ENCODE results near the gene PRR16.

The PRR16 gene

GRCh38 chr5:120518581-120518980 is 54.5 kb downstream of the PRR16 start:
- no peak for DNase-seq

- DNase-seq = no peak
Observed at GRCh38 chr5:120527251-120527650, 63.2 kb downstream of the PRR16 start.

- no peak for DNase-seq
Observed at GRCh38 chr5:120528609-120529008, 64.5 kb downstream of the PRR16 start.

GRCh38 chr5:120529386-120529785 is 65.3 kb downstream of the PRR16 start:
- no peak for DNase-seq

GRCh38 chr5:120531215-120531614 is 67.1 kb downstream of the PRR16 start:
- no peak for DNase-seq

- no peak for DNase-seq
Observed at GRCh38 chr5:120532835-120533234, 68.7 kb downstream of the PRR16 start.

- DNase-seq = no peak
Observed at GRCh38 chr5:120533581-120533980, 69.5 kb downstream of the PRR16 start.

GRCh38 chr5:120535900-120536299 is 71.8 kb downstream of the PRR16 start:
- no peak for DNase-seq

- no peak for DNase-seq
Observed at GRCh38 chr5:120538149-120538548, 74.0 kb downstream of the PRR16 start.

- no peak for DNase-seq
Observed at GRCh38 chr5:120538644-120539043, 74.5 kb downstream of the PRR16 start.

- no peak for DNase-seq
Observed at GRCh38 chr5:120539471-120539870, 75.4 kb downstream of the PRR16 start.

- no peak for DNase-seq
Observed at GRCh38 chr5:120540097-120540496, 76.0 kb downstream of the PRR16 start.

GRCh38 chr5:120544043-120544442 is 79.9 kb downstream of the PRR16 start:
- no peak for DNase-seq

GRCh38 chr5:120545007-120545406 is 80.9 kb downstream of the PRR16 start:
- DNase-seq = no peak

GRCh38 chr5:120545951-120546350 is 81.9 kb downstream of the PRR16 start:
- no peak for DNase-seq

GRCh38 chr5:120546922-120547321 is 82.8 kb downstream of the PRR16 start:
- no peak for DNase-seq

- DNase-seq = no peak
Observed at GRCh38 chr5:120550358-120550757, 86.3 kb downstream of the PRR16 start.

GRCh38 chr5:120552638-120553037 is 88.5 kb downstream of the PRR16 start:
- DNase-seq = no peak

GRCh38 chr5:120555345-120555744 is 91.2 kb downstream of the PRR16 start:
- DNase-seq = no peak

GRCh38 chr5:120564013-120564412 is 99.9 kb downstream of the PRR16 start:
- DNase-seq = no peak

GRCh38 chr5:120567066-120567465 is 103.0 kb downstream of the PRR16 start:
- no peak for DNase-seq

- DNase-seq = no peak
Observed at GRCh38 chr5:120567921-120568320, 103.8 kb downstream of the PRR16 start.

- DNase-seq = no peak
Observed at GRCh38 chr5:120568711-120569110, 104.6 kb downstream of the PRR16 start.

- no peak for DNase-seq
Observed at GRCh38 chr5:120576588-120576987, 112.5 kb downstream of the PRR16 start.

GRCh38 chr5:120582635-120583034 is 118.5 kb downstream of the PRR16 start:
- DNase-seq = no peak

- no peak for DNase-seq
Observed at GRCh38 chr5:120586646-120587045, 122.5 kb downstream of the PRR16 start.

All from NCI-H748 treated with DMSO at 0.1 percent for 48 hours (cell line).